Aorta (tissue), 5 donors: ENCODE measurements around the gene TBX4. TPM values are rescaled to one million over a fixed set of nuclear protein-coding genes. Genes with fewer than 3 reads are reported as not detected.

Experiments used
- ATAC-seq: fragments of 200-7000 bp; cut with Tn5 transposase; one replicate; pipeline ENCODE4 v1.9.1; 2022; ENCODE audit warnings: moderate library complexity; ENCODE audit not compliant: low FRiP score
- DNase-seq, 2 donors: peaks; one replicate each; pipeline ENCODE4 v3.0.0-alpha.2; 2020
- H3K27ac ChIP-seq, 2 donors: one replicate each; pipeline ENCODE4 v1.5.1; 2013; ENCODE audit warnings: low read length in 2 of 2, mild to moderate bottlenecking in 2 of 2, moderate library complexity in 2 of 2, control low read depth in 1 of 2, inconsistent platforms in 1 of 2, low read depth in 1 of 2
- H3K27me3 ChIP-seq, 2 donors: one replicate each; pipeline ENCODE4 v1.6.1; 2013; ENCODE audit warnings: control low read depth in 1 of 2, low read length in 1 of 2, mild to moderate bottlenecking in 1 of 2, moderate library complexity in 1 of 2; ENCODE audit not compliant: insufficient read depth in 2 of 2, control insufficient read depth in 1 of 2
- H3K36me3 ChIP-seq, 2 donors: one replicate each; pipeline ENCODE4 v1.6.1; 2013; ENCODE audit warnings: control low read depth in 1 of 2, low read length in 1 of 2, mild to moderate bottlenecking in 1 of 2; ENCODE audit not compliant: insufficient read depth in 2 of 2, control insufficient read depth in 1 of 2
- H3K4me1 ChIP-seq, 2 donors: one replicate each; pipeline ENCODE4 v1.6.1; 2013; ENCODE audit warnings: low read length in 2 of 2, control low read depth in 1 of 2, mild to moderate bottlenecking in 1 of 2, moderate library complexity in 1 of 2; ENCODE audit not compliant: insufficient read depth in 2 of 2, control insufficient read depth in 1 of 2
- H3K4me3 ChIP-seq, 2 donors: one replicate each; pipeline ENCODE4 v1.5.1; 2013; ENCODE audit warnings: low read length in 2 of 2, control low read depth in 1 of 2, mild to moderate bottlenecking in 1 of 2
- H3K9me3 ChIP-seq: one replicate; pipeline ENCODE4 v1.6.1; 2013; ENCODE audit warnings: mild to moderate bottlenecking, low read length; ENCODE audit not compliant: control insufficient read depth
- WGBS, 2 donors: extraction: QIAGEN DNeasy Blood & Tissue Kit; methylation state at CpG; one replicate each; pipeline ENCODE4 v1.1.7; 2013; 5-methylcytosine and 5-hydroxymethylcytosine counted together
- intact Hi-C, 2 donors: fragments of 100-400 bp; cut with DNase I; formaldehyde crosslinking; loops; one replicate each; pipeline versions ENCODE4 v1.14.2 to v1.15.0; 2022
- polyA plus RNA-seq, 2 donors: library from polyadenylated mRNA; stranded (reverse); fragments of 200-250 nt; gene quantifications; one replicate each; pipeline ENCODE4 v1.2.3, GENCODE V29; 2013
- total RNA-seq, 2 donors: library from RNA; stranded (reverse); fragmentation: NEBNext Ultra II Directional; extraction: Animal tissue kit (Norgen Biotek cat#: 25700); gene quantifications; one replicate each; pipeline ENCODE4 v1.2.1, GENCODE V29; 2021
- donor health status: healthy with polysubstance abuse.
- donor health status: Bipolar disorder and iron deficiency.
- donor health status: DM: no; HTN: no; CAD: no.
- donor health status: DM: no; HTN: no; CAD: no.
- donor health status: DM: yes; HTN: yes; CAD: no.

Gene TBX4
- total and polyA plus RNA-seq, 4 donors = 0.23 to 0.27 TPM; not detected in 2

DNA sequence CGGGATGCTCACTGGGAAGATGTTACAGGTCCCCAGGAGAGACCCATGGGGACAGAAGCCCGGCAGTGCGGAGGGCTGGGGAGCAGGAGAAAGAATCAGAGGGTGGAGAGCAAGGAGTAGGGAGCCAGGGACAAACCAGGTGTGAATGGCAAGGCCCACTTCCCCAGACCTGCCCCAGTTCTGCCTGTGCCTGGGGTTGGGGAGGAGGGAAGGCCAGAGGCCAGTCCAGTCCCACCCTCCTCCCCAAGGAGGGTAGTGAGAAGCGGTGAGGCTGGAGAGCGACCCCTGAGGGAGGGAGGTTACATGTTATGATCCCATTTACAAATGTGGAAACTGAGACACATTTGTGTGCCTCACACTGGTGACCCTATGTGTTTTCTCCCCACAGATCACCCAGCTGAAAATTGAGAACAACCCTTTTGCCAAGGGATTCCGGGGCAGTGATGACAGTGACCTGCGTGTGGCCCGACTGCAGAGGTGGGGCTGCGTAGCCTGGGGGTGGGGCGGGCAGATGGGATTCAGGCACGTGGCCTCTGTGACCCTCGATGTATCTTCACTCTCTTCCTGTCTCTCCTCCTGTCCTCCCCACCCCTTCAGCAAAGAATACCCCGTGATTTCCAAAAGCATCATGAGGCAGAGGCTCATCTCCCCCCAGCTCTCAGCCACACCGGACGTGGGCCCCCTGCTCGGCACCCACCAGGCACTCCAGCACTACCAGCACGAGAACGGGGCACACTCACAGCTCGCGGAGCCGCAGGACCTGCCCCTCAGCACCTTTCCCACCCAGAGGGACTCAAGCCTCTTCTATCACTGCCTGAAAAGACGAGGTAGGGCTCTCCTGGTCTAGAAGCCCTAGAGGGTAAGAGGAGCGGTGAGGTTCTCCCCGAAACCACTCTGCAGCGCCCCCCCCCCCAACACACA lies 27.5 kb downstream of the TBX4 start:
- no peak overlapping the region for H3K4me3 ChIP-seq
- no peaks in the 10 kb centered on the region for H3K27me3 ChIP-seq
- intact Hi-C loops = no loop called here
- DNase-seq = peak in 1 of 2 donors; percentile 67
- no peaks in the 10 kb centered on the region for H3K36me3 ChIP-seq
- 92 to 95% methylated on average over 25 of the region's 25 CpGs for WGBS, 2 donors
- no peak overlapping the region for H3K27ac ChIP-seq
- H3K9me3 ChIP-seq = no peaks in the 10 kb centered on the region
- H3K4me1 ChIP-seq = no peaks in the 10 kb centered on the region
- no peak for ATAC-seq

DNA sequence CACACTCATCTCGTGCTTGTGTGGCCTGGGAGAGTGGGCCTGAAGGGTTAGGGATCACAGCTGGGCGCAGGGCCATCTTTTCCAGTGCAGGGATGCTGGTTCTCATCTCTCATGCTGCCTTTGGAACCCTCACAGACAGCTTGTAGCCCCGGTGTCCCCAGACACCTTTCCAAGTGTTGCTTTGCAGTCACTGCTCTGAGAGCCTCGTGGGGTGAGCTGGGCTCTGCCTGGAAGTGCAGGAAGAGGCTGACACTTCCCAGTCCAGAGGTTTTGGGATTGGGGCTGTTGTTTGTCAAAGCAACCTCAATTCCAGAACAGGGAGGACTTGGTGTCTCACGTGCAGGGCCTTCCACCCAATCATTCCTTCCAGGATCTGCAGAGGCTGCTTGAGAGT lies 28.2 kb downstream of the TBX4 start:
- Histone ChIP-seq H3K27ac (no peak overlapping the region), H3K9me3 (no peaks in the 10 kb centered on the region), H3K4me1 (no peaks in the 10 kb centered on the region), H3K27me3 (no peaks in the 10 kb centered on the region), H3K36me3 (no peaks in the 10 kb centered on the region), H3K4me3 (no peak overlapping the region)
- DNase-seq (no peak), ATAC-seq (no peak)
- WGBS, 2 donors = 77 to 79% methylated on average over 5 of the region's 5 CpGs
- intact Hi-C loops = no loop called here

DNA sequence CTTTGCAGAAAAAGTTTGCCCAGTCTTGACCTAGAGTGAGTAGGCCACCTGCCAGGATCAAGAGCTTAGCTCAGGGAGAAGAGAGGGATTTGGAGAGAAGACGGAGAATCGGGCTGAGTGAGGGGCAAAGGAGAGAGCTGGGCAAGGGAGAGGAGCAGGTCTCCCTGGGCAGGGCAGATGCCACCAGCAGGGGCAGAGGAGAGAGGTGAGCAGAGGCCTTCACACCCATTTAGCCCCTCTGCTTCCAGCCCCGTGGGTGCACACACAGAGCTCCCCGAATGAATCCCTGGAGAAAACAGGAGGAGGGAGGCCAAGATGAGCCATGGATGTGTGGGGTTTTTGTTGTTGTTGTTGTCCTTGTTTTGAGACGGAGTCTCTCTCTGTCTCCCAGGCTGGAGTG lies 29.2 kb downstream of the TBX4 start:
- Histone ChIP-seq H3K27me3 (no peaks in the 10 kb centered on the region), H3K4me3 (no peak overlapping the region), H3K9me3 (no peaks in the 10 kb centered on the region), H3K36me3 (no peaks in the 10 kb centered on the region), H3K27ac (no peak overlapping the region), H3K4me1 (no peaks in the 10 kb centered on the region)
- ATAC-seq (no peak), DNase-seq (no peak)
- intact Hi-C loops = no loop called here
- WGBS, 2 donors = 94 to 99% methylated on average over 5 of the region's 5 CpGs

DNA sequence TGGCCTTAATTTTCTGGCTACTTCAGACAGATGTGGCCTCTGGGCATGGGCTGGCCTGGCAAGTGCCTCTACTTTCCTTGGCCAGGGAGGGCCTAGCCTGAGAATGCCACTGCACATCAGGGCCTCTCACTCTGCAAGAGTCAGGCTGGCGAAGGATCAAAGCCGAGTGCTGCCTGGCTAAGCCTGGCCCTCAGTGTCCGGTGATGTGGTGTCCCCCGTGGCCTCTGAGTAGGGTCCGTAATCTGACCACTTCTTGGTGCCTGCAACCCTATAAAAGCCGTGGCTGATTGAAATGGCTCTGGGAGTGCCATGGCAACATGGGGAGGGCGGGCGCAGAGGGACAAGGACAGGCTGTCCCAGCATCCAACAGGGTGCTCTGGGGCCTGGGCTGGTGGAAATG lies 30.2 kb downstream of the TBX4 start:
- H3K27ac ChIP-seq = no peak overlapping the region
- H3K9me3 ChIP-seq = no peaks in the 10 kb centered on the region
- 90 to 94% methylated on average over 8 of the region's 8 CpGs for WGBS, 2 donors
- intact Hi-C loops = no loop called here
- no peak overlapping the region for H3K4me3 ChIP-seq
- DNase-seq (no peak), ATAC-seq (no peak)
- no peaks in the 10 kb centered on the region for H3K36me3 ChIP-seq
- no peaks in the 10 kb centered on the region for H3K4me1 ChIP-seq
- H3K27me3 ChIP-seq = no peaks in the 10 kb centered on the region

GRCh38 chr17:61483778-61484116 lies 31.5 kb downstream of the TBX4 start:
- ATAC-seq (no peak), DNase-seq (no peak)
- Histone ChIP-seq H3K27me3 (no peaks in the 10 kb centered on the region), H3K9me3 (no peaks in the 10 kb centered on the region), H3K36me3 (no peaks in the 10 kb centered on the region), H3K4me3 (no peak overlapping the region), H3K4me1 (no peaks in the 10 kb centered on the region), H3K27ac (no peak overlapping the region)
- intact Hi-C loops = no loop called here
- WGBS, 2 donors = 49 to 68% methylated on average over 2 of the region's 2 CpGs

- WGBS, 2 donors = 91 to 92% methylated on average over 5 of the region's 5 CpGs
Measured at GRCh38 chr17:61484174-61484573, 32.0 kb downstream of the TBX4 start.

DNA sequence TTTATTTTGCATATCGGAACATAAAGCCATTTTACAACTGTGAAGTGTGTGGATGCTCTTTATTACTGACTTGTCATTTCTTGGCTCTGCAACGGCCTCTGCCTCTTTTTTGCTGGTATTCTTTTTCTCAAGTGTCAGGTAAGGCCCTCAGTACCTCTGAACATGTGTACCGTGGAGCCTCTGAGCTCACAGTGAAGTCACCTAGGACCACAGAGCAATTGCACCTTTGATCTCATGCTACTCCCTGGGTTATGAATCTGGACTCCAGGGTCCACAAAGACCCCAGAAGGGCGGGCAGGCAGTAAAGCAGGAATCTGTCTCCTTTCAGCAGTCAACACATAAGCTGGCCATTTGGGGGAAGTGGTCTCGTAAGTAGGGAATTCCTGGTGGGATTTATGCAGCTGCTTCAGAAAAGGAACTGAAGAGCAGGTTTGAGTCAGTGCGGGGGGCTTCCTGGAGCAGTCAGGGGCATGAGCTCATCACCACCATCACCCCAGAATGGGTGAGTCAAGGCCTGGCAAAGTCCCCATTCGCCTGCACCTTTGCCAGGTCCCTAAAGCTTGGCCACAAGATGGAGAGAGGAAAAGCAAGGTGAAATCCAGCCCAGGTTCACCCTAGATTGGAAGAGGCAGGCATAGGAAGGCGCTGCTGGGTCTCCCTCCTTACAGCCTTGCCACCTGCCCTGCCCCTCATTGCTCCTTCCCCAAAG lies 33.0 kb downstream of the TBX4 start:
- no peaks in the 10 kb centered on the region for H3K4me1 ChIP-seq
- intact Hi-C loops = no loop called here
- no peak for DNase-seq
- H3K9me3 ChIP-seq = no peaks in the 10 kb centered on the region
- H3K36me3 ChIP-seq = no peaks in the 10 kb centered on the region
- no peak for ATAC-seq
- no peaks in the 10 kb centered on the region for H3K27me3 ChIP-seq
- 94 to 96% methylated on average over 8 of the region's 8 CpGs for WGBS, 2 donors
- no peak overlapping the region for H3K4me3 ChIP-seq
- no peak overlapping the region for H3K27ac ChIP-seq

More at GRCh38 chr17:61484174-61484573, 32.0 kb downstream of the TBX4 start:
- no peaks in the 10 kb centered on the region for H3K4me1 ChIP-seq
- no peak for DNase-seq
- intact Hi-C loops = no loop called here
- H3K4me3 ChIP-seq = no peak overlapping the region
- H3K9me3 ChIP-seq = no peaks in the 10 kb centered on the region
- no peak for ATAC-seq
- no peaks in the 10 kb centered on the region for H3K27me3 ChIP-seq
- H3K27ac ChIP-seq = no peak overlapping the region
- no peaks in the 10 kb centered on the region for H3K36me3 ChIP-seq

- H3K9me3 ChIP-seq = no peaks in the 10 kb centered on the region
Measured at GRCh38 chr17:61486135-61487120, 34.2 kb downstream of the TBX4 start.

More at GRCh38 chr17:61486135-61487120, 34.2 kb downstream of the TBX4 start:
- Histone ChIP-seq H3K4me1 (no peaks in the 10 kb centered on the region), H3K27me3 (no peaks in the 10 kb centered on the region), H3K4me3 (no peak overlapping the region), H3K27ac (no peak overlapping the region), H3K36me3 (no peaks in the 10 kb centered on the region)
- ATAC-seq = no peak
- 84 to 85% methylated on average over 22 of the region's 22 CpGs for WGBS, 2 donors
- intact Hi-C loops = no loop called here
- peak; percentile 30 to 51 for DNase-seq
